Measurements from ENCODE around the gene HELZ2. TPM values are rescaled to one million over a fixed set of nuclear protein-coding genes. Genes with fewer than 3 reads are reported as not detected.

Gene HELZ2
- total RNA-seq, 4 donors from 2014 or later: 26.9 to 35.4 (median 28.6) TPM

- DNase-seq (ENCODE audit: low spot score in 2 of 2): no peak
- no peak for TF ChIP-seq POLR2A (IDR thresholded peaks at IDR 0.05)
- TF ChIP-seq CTCF (IDR thresholded peaks at IDR 0.05): no peak
- no peak overlapping the region for H3K4me3 ChIP-seq (ENCODE audit: low read depth, poor library complexity, severe bottlenecking)
- WGBS, 2 donors: 92 to 95% methylated on average over 31 to 33 of the region's 33 CpGs
- intact Hi-C loops (cut with DNase I; ENCODE audit: low total_unique reads): no loop called here
These were observed 24.7 kb upstream of the HELZ2 start for GRCh38 chr20:63598479-63599395.

- 87% methylated on average over 23 of the region's 23 CpGs for WGBS, 2 donors
- no peak overlapping the region for H3K4me3 ChIP-seq (ENCODE audit: low read depth, poor library complexity, severe bottlenecking)
- DNase-seq (ENCODE audit: low spot score in 2 of 2): no peak
- TF ChIP-seq POLR2A (IDR thresholded peaks at IDR 0.05) (no peak), CTCF (IDR thresholded peaks at IDR 0.05) (no peak)
- intact Hi-C loops (cut with DNase I; ENCODE audit: low total_unique reads): no loop called here
These were observed 23.8 kb upstream of the HELZ2 start for GRCh38 chr20:63597651-63598478.

- intact Hi-C loops (cut with DNase I; ENCODE audit: low total_unique reads): no loop called here
- WGBS, 2 donors: 83 to 94% methylated on average over 6 of the region's 6 CpGs
- TF ChIP-seq CTCF (IDR thresholded peaks at IDR 0.05) (no peak), POLR2A (IDR thresholded peaks at IDR 0.05) (no peak)
- H3K4me3 ChIP-seq (ENCODE audit: low read depth, poor library complexity, severe bottlenecking): no peak overlapping the region
- DNase-seq (ENCODE audit: low spot score in 2 of 2): no peak
These were observed 22.4 kb upstream of the HELZ2 start for GRCh38 chr20:63596423-63596822.

GRCh38 chr20:63595416-63596127 lies 21.5 kb upstream of the HELZ2 start:
- TF ChIP-seq CTCF (IDR thresholded peaks at IDR 0.05) (no peak), POLR2A (IDR thresholded peaks at IDR 0.05) (no peak)
- H3K4me3 ChIP-seq (ENCODE audit: low read depth, poor library complexity, severe bottlenecking): no peak overlapping the region
- WGBS, 2 donors: 88 to 93% methylated on average over 23 to 30 of the region's 30 CpGs
- no peak for DNase-seq (ENCODE audit: low spot score in 2 of 2)
- intact Hi-C loops (cut with DNase I; ENCODE audit: low total_unique reads): no loop called here

- no peak overlapping the region for H3K4me3 ChIP-seq (ENCODE audit: low read depth, poor library complexity, severe bottlenecking)
- 55 to 68% methylated on average over 10 of the region's 10 CpGs for WGBS, 2 donors
- intact Hi-C loops (cut with DNase I; ENCODE audit: low total_unique reads): no loop called here
- no peak for DNase-seq (ENCODE audit: low spot score in 2 of 2)
- TF ChIP-seq POLR2A (IDR thresholded peaks at IDR 0.05) (no peak), CTCF (IDR thresholded peaks at IDR 0.05) (no peak)
These were observed 20.1 kb upstream of the HELZ2 start for GRCh38 chr20:63594043-63594561.
